ENCODE results near the gene IL17B. TPM values are rescaled to one million over a fixed set of nuclear protein-coding genes. Genes with fewer than 3 reads are reported as not detected.

The IL17B gene
- total and polyA plus RNA-seq, 2 experiments from 2014 or later, result not detected

DNA sequence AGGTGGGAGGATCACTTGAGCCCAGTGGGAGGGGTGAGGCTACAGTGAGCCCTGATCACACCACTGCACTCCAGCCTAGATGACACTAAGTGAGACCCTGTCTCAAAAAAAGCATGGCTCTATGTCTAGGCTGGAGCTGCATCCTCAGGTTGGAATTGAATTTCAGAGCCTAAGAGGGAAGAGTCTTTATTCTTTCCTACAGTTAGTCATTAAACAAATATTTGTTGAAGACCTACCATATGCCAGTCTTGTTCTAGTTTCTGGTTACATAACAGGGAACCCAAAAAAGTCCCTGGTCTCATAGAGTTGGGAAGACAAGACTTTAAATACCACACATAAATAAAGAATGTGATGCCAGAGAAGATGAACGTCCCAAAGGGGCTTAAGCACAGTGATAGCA, 40.7 kb downstream of the IL17B start:
- ATAC-seq, result no peak
- Histone ChIP-seq H3F3A (replicated peaks; ENCODE audit: low read depth) (no peaks in the 10 kb centered on the region), H2AFZ (no peak overlapping the region), H3K9me2 (ENCODE audit: insufficient read depth) (no peaks in the 10 kb centered on the region), H3K4me2 (no peak overlapping the region), H3K4me3 (no peak overlapping the region), H3K27ac (ENCODE audit: low read depth) (no peak overlapping the region), H3K79me2 (replicated peaks; ENCODE audit: insufficient read depth) (no peaks in the 10 kb centered on the region), H3K27me3 (ENCODE audit: insufficient read depth) (no peaks in the 10 kb centered on the region), H3K4me1 (ENCODE audit: insufficient read depth) (no peaks in the 10 kb centered on the region), H4K20me1 (replicated peaks; ENCODE audit: insufficient read depth) (no peaks in the 10 kb centered on the region), H3K36me3 (ENCODE audit: insufficient read depth) (no peaks in the 10 kb centered on the region)
- H3K27ac Mint-ChIP-seq, result no peak overlapping the region
- no peaks in the 10 kb centered on the region for H3K4me1 Mint-ChIP-seq
- H3K36me3 Mint-ChIP-seq (ENCODE audit: low read depth), result no peaks in the 10 kb centered on the region
- no peak overlapping the region for H3K4me3 Mint-ChIP-seq
- no peak for DNase-seq (ENCODE audit: low spot score)
- H3K27me3 Mint-ChIP-seq (ENCODE audit: insufficient read depth, low read depth, poor library complexity), result no peaks in the 10 kb centered on the region
- no peaks in the 10 kb centered on the region for H3K9me3 Mint-ChIP-seq
- no peak for TF ChIP-seq EZH2phosphoT487 (IDR thresholded peaks at IDR 0.05; ENCODE audit: unreplicated experiment)
- no peak for TF ChIP-seq JUNB (IDR thresholded peaks at IDR 0.05; ENCODE audit: unreplicated experiment)
- TF ChIP-seq, protein P1, sequence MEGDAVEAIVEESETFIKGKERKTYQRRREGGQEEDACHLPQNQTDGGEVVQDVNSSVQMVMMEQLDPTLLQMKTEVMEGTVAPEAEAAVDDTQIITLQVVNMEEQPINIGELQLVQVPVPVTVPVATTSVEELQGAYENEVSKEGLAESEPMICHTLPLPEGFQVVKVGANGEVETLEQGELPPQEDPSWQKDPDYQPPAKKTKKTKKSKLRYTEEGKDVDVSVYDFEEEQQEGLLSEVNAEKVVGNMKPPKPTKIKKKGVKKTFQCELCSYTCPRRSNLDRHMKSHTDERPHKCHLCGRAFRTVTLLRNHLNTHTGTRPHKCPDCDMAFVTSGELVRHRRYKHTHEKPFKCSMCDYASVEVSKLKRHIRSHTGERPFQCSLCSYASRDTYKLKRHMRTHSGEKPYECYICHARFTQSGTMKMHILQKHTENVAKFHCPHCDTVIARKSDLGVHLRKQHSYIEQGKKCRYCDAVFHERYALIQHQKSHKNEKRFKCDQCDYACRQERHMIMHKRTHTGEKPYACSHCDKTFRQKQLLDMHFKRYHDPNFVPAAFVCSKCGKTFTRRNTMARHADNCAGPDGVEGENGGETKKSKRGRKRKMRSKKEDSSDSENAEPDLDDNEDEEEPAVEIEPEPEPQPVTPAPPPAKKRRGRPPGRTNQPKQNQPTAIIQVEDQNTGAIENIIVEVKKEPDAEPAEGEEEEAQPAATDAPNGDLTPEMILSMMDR (conservative IDR thresholded peaks at IDR 0.05; ENCODE audit: low read depth in 2 of 2), result no peak
- no peak for TF ChIP-seq ZNF331 (CRISPR knock-in tag; IDR thresholded peaks at IDR 0.05; ENCODE audit: low read depth)
- no peak for TF ChIP-seq CREB1 (CRISPR knock-in tag; IDR thresholded peaks at IDR 0.05; ENCODE audit: low read depth)
- TF ChIP-seq, protein P2, sequence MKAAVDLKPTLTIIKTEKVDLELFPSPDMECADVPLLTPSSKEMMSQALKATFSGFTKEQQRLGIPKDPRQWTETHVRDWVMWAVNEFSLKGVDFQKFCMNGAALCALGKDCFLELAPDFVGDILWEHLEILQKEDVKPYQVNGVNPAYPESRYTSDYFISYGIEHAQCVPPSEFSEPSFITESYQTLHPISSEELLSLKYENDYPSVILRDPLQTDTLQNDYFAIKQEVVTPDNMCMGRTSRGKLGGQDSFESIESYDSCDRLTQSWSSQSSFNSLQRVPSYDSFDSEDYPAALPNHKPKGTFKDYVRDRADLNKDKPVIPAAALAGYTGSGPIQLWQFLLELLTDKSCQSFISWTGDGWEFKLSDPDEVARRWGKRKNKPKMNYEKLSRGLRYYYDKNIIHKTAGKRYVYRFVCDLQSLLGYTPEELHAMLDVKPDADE (IDR thresholded peaks at IDR 0.05), result no peak
- no peak for TF ChIP-seq POLR2AphosphoS5 (IDR thresholded peaks at IDR 0.05; ENCODE audit: low read depth)
- TF ChIP-seq EZH2 (IDR thresholded peaks at IDR 0.05; ENCODE audit: low read depth, unreplicated experiment), result no peak
- TF ChIP-seq, protein P3, sequence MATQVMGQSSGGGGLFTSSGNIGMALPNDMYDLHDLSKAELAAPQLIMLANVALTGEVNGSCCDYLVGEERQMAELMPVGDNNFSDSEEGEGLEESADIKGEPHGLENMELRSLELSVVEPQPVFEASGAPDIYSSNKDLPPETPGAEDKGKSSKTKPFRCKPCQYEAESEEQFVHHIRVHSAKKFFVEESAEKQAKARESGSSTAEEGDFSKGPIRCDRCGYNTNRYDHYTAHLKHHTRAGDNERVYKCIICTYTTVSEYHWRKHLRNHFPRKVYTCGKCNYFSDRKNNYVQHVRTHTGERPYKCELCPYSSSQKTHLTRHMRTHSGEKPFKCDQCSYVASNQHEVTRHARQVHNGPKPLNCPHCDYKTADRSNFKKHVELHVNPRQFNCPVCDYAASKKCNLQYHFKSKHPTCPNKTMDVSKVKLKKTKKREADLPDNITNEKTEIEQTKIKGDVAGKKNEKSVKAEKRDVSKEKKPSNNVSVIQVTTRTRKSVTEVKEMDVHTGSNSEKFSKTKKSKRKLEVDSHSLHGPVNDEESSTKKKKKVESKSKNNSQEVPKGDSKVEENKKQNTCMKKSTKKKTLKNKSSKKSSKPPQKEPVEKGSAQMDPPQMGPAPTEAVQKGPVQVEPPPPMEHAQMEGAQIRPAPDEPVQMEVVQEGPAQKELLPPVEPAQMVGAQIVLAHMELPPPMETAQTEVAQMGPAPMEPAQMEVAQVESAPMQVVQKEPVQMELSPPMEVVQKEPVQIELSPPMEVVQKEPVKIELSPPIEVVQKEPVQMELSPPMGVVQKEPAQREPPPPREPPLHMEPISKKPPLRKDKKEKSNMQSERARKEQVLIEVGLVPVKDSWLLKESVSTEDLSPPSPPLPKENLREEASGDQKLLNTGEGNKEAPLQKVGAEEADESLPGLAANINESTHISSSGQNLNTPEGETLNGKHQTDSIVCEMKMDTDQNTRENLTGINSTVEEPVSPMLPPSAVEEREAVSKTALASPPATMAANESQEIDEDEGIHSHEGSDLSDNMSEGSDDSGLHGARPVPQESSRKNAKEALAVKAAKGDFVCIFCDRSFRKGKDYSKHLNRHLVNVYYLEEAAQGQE (IDR thresholded peaks at IDR 0.05; ENCODE audit: unreplicated experiment), result no peak
- no peak for TF ChIP-seq STAT1 (IDR thresholded peaks at IDR 0.05; ENCODE audit: unreplicated experiment)
- TF ChIP-seq ZNF114 (CRISPR knock-in tag; IDR thresholded peaks at IDR 0.05), result no peak
- no peak for TF ChIP-seq NANOG (IDR thresholded peaks at IDR 0.05; ENCODE audit: borderline replicate concordance)
- TF ChIP-seq, protein P4, sequence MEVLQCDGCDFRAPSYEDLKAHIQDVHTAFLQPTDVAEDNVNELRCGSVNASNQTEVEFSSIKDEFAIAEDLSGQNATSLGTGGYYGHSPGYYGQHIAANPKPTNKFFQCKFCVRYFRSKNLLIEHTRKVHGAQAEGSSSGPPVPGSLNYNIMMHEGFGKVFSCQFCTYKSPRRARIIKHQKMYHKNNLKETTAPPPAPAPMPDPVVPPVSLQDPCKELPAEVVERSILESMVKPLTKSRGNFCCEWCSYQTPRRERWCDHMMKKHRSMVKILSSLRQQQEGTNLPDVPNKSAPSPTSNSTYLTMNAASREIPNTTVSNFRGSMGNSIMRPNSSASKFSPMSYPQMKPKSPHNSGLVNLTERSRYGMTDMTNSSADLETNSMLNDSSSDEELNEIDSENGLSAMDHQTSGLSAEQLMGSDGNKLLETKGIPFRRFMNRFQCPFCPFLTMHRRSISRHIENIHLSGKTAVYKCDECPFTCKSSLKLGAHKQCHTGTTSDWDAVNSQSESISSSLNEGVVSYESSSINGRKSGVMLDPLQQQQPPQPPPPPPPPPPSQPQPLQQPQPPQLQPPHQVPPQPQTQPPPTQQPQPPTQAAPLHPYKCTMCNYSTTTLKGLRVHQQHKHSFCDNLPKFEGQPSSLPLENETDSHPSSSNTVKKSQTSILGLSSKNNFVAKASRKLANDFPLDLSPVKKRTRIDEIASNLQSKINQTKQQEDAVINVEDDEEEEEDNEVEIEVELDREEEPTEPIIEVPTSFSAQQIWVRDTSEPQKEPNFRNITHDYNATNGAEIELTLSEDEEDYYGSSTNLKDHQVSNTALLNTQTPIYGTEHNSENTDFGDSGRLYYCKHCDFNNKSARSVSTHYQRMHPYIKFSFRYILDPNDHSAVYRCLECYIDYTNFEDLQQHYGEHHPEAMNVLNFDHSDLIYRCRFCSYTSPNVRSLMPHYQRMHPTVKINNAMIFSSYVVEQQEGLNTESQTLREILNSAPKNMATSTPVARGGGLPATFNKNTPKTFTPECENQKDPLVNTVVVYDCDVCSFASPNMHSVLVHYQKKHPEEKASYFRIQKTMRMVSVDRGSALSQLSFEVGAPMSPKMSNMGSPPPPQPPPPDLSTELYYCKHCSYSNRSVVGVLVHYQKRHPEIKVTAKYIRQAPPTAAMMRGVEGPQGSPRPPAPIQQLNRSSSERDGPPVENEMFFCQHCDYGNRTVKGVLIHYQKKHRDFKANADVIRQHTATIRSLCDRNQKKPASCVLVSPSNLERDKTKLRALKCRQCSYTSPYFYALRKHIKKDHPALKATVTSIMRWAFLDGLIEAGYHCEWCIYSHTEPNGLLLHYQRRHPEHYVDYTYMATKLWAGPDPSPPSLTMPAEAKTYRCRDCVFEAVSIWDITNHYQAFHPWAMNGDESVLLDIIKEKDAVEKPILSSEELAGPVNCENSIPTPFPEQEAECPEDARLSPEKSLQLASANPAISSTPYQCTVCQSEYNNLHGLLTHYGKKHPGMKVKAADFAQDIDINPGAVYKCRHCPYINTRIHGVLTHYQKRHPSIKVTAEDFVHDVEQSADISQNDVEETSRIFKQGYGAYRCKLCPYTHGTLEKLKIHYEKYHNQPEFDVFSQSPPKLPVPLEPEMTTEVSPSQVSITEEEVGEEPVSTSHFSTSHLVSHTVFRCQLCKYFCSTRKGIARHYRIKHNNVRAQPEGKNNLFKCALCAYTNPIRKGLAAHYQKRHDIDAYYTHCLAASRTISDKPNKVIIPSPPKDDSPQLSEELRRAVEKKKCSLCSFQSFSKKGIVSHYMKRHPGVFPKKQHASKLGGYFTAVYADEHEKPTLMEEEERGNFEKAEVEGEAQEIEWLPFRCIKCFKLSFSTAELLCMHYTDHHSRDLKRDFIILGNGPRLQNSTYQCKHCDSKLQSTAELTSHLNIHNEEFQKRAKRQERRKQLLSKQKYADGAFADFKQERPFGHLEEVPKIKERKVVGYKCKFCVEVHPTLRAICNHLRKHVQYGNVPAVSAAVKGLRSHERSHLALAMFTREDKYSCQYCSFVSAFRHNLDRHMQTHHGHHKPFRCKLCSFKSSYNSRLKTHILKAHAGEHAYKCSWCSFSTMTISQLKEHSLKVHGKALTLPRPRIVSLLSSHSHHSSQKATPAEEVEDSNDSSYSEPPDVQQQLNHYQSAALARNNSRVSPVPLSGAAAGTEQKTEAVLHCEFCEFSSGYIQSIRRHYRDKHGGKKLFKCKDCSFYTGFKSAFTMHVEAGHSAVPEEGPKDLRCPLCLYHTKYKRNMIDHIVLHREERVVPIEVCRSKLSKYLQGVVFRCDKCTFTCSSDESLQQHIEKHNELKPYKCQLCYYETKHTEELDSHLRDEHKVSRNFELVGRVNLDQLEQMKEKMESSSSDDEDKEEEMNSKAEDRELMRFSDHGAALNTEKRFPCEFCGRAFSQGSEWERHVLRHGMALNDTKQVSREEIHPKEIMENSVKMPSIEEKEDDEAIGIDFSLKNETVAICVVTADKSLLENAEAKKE (CRISPR knock-in tag; IDR thresholded peaks at IDR 0.05), result no peak

All from GM23338 (cell line).